WI38 (cell line): ENCODE data around the gene TMEM101.
"Not testable (repeated sequence)": the region's sequence is repeated elsewhere in the genome, so short reads cannot be mapped to it uniquely, and the experiment has no call there.

Source experiments
- H3K4me3 ChIP-seq: 2 replicates; pipeline ENCODE4 v1.5.1; 2011; ENCODE audit warnings: low read depth, mild to moderate bottlenecking, control low read depth, low read length
- CTCF ChIP-seq: IDR thresholded peaks from 2 replicates; pipeline ENCODE4 v1.5.1; 2012; ENCODE audit warnings: low read depth, mild to moderate bottlenecking, control low read depth, low read length

The TMEM101 gene

GRCh38 chr17:43979671-43980070 lies 35.1 kb downstream of the TMEM101 start:
- TF ChIP-seq CTCF, result no peak
- no peak overlapping the region for H3K4me3 ChIP-seq

GRCh38 chr17:43979011-43979410 lies 35.8 kb downstream of the TMEM101 start:
- no peak for TF ChIP-seq CTCF
- no peak overlapping the region for H3K4me3 ChIP-seq

GRCh38 chr17:43978078-43978477 lies 36.7 kb downstream of the TMEM101 start:
- no peak overlapping the region for H3K4me3 ChIP-seq
- no peak for TF ChIP-seq CTCF

GRCh38 chr17:43976963-43977837 lies 37.6 kb downstream of the TMEM101 start:
- TF ChIP-seq CTCF, result no peak
- H3K4me3 ChIP-seq, result no peak overlapping the region

GRCh38 chr17:43975898-43976297 lies 38.9 kb downstream of the TMEM101 start:
- H3K4me3 ChIP-seq, result no peak overlapping the region
- no peak for TF ChIP-seq CTCF

- H3K4me3 ChIP-seq, result no peak overlapping the region
Observed at GRCh38 chr17:43974382-43975266, 40.1 kb downstream of the TMEM101 start.

GRCh38 chr17:43972444-43973212 lies 42.1 kb downstream of the TMEM101 start:
- not testable (repeated sequence) for H3K4me3 ChIP-seq

More at GRCh38 chr17:43974382-43975266, 40.1 kb downstream of the TMEM101 start:
- no peak for TF ChIP-seq CTCF

- not testable (repeated sequence) for H3K4me3 ChIP-seq
Observed at GRCh38 chr17:43971436-43971835, 43.3 kb downstream of the TMEM101 start.
